Spleen (tissue), 7 donors: ENCODE measurements around the gene NT5C.
"Not testable (repeated sequence)": the region's sequence is repeated elsewhere in the genome, so short reads cannot be mapped to it uniquely, and the experiment has no call there.

Experiments used
- POLR2A ChIP-seq, 3 donors: fragments of 450-650 bp; IDR thresholded peaks; one replicate each; pipeline ENCODE4 v1.5.1; 2017; ENCODE audit warnings: antibody characterized with exemption in 3 of 3, mild to moderate bottlenecking in 1 of 3
- TF ChIP-seq, protein P1 (sequence below), 11 experiments: fragments of 200-600 bp in 7 of 11; fragments of 450-650 bp in 4 of 11; sonication (generic) in 4 of 11; IDR thresholded peaks in 8 of 11; conservative IDR thresholded peaks in 3 of 11; 1 replicate in 7 of 11; 2 replicates in 4 of 11; pipeline versions ENCODE4 v1.4.0 to v1.8.0; 2016 to 2021; ENCODE audit warnings: antibody characterized with exemption in 11 of 11, inconsistent platforms in 4 of 11, mild to moderate bottlenecking in 1 of 11
- donor health status: DM: no; HTN: no; CAD: no; lungs with moderate emphysema.
- donor health status: DM: no; HTN: no; CAD: no.
- donor health status: DM: no; HTN: no; CAD: no.

DNA sequence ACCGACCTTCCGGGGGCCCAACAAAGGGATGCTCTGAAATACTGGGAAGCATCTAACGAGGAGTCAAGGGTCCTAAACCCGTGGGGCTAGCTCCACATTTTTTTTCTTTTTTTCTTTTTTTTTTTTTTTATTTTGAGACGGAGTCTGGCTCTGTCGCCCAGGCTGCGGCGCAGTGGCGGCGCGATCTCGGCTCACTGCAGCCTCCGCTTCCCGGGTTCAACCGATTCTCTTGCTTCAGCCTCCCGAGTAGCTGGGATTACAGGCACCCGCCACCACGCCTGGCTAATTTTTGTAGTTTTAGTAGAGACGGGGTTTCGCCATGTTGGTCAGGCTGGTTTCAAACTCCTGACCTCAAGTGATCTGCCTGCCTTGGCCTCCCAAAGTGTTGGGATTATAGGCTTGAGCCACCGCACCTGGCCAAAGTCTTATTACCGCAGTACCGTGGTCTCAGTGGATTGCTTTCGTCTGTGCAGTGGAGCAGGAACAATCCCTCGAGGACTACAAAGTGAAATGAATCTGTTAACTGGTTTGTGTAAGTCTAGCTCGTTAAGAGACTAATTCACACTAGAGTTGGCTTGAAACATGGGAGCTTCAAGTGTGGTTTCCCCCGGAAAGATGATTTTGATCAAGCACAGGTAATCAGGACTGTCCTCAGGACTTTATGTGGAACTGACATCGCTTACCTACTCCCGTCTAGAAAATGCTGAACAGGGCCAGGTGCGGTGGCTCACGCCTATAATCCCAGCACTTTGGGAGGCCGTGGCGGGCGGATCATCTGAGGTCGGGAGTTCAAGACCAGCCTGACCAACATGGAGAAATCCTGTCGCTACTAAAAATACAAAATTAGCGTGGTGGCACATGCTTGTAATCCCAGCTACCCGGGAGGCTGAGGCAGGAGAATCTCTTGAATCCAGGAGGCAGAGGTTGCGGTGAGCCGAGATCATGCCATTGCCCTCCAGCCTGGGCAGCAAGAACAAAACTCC is 767 bp upstream of the NT5C start:
- TF ChIP-seq, protein P1, sequence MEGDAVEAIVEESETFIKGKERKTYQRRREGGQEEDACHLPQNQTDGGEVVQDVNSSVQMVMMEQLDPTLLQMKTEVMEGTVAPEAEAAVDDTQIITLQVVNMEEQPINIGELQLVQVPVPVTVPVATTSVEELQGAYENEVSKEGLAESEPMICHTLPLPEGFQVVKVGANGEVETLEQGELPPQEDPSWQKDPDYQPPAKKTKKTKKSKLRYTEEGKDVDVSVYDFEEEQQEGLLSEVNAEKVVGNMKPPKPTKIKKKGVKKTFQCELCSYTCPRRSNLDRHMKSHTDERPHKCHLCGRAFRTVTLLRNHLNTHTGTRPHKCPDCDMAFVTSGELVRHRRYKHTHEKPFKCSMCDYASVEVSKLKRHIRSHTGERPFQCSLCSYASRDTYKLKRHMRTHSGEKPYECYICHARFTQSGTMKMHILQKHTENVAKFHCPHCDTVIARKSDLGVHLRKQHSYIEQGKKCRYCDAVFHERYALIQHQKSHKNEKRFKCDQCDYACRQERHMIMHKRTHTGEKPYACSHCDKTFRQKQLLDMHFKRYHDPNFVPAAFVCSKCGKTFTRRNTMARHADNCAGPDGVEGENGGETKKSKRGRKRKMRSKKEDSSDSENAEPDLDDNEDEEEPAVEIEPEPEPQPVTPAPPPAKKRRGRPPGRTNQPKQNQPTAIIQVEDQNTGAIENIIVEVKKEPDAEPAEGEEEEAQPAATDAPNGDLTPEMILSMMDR (IDR thresholded peaks at IDR 0.05 in 8 of 11, conservative IDR thresholded peaks at IDR 0.05 in 3 of 11): not testable (repeated sequence)
- TF ChIP-seq POLR2A (IDR thresholded peaks at IDR 0.05): not testable (repeated sequence)
